NCI-H526 treated with DMSO at 0.1 percent for 48 hours (cell line): ENCODE data around the gene RASSF3.
"Not testable (repeated sequence)": the region's sequence is repeated elsewhere in the genome, so short reads cannot be mapped to it uniquely, and the experiment has no call there.

Experiments
- DNase-seq: peaks from one replicate; lab custom pipeline; 2025; lab: John Stamatoyannopoulos, UW

RASSF3 gene

GRCh38 chr12:64610079-64610659, at the start of gene RASSF3:
TSS of gene RASSF3 (plus strand) at chr12:64610495. CDS start at chr12:64610633, 138 bp downstream.
- DNase-seq = no peak

GRCh38 chr12:64561302-64562136, 48.8 kb upstream of the RASSF3 start:
- no peak for DNase-seq

- DNase-seq = no peak
Observed at GRCh38 chr12:64566122-64566521, 44.2 kb upstream of the RASSF3 start.

- no peak for DNase-seq
Observed at GRCh38 chr12:64566831-64567517, 43.3 kb upstream of the RASSF3 start.

GRCh38 chr12:64567570-64567969, 42.7 kb upstream of the RASSF3 start:
- no peak for DNase-seq

- no peak for DNase-seq
Observed at GRCh38 chr12:64568298-64568697, 42.0 kb upstream of the RASSF3 start.

GRCh38 chr12:64569923-64570691, 40.2 kb upstream of the RASSF3 start:
- no peak for DNase-seq

GRCh38 chr12:64571411-64571810, 38.9 kb upstream of the RASSF3 start:
- DNase-seq = no peak

GRCh38 chr12:64572241-64572640, 38.1 kb upstream of the RASSF3 start:
- DNase-seq = no peak

GRCh38 chr12:64574837-64575236, 35.5 kb upstream of the RASSF3 start:
- no peak for DNase-seq

GRCh38 chr12:64577046-64577445, 33.2 kb upstream of the RASSF3 start:
- no peak for DNase-seq

GRCh38 chr12:64578566-64578965, 31.7 kb upstream of the RASSF3 start:
- DNase-seq = no peak

GRCh38 chr12:64580681-64581080, 29.6 kb upstream of the RASSF3 start:
- no peak for DNase-seq

- no peak for DNase-seq
Observed at GRCh38 chr12:64582114-64582513, 28.2 kb upstream of the RASSF3 start.

- no peak for DNase-seq
Observed at GRCh38 chr12:64582862-64583261, 27.4 kb upstream of the RASSF3 start.

GRCh38 chr12:64583395-64583770, 26.9 kb upstream of the RASSF3 start:
- DNase-seq = not testable (repeated sequence)

- DNase-seq = no peak
Observed at GRCh38 chr12:64583771-64584421, 26.4 kb upstream of the RASSF3 start.

GRCh38 chr12:64585104-64585503, 25.2 kb upstream of the RASSF3 start:
- DNase-seq = no peak

- no peak for DNase-seq
Observed at GRCh38 chr12:64587447-64587846, 22.8 kb upstream of the RASSF3 start.

- no peak for DNase-seq
Observed at GRCh38 chr12:64590183-64590582, 20.1 kb upstream of the RASSF3 start.

- DNase-seq = no peak
Observed at GRCh38 chr12:64595863-64596793, 14.2 kb upstream of the RASSF3 start.
